ENCODE data around the gene TMEM161A.
A peak's percentile ranks its signal among the peaks of the same experiment; 100 is the strongest.
"Not testable (repeated sequence)": the region's sequence is repeated elsewhere in the genome, so short reads cannot be mapped to it uniquely, and the experiment has no call there.

TMEM161A gene

GRCh38 chr19:19151418-19151817, 13.1 kb upstream of the TMEM161A start:
- no peak overlapping the region for H3K27ac ChIP-seq
- TF ChIP-seq CTCF (conservative IDR thresholded peaks at IDR 0.05): no peak

DNA sequence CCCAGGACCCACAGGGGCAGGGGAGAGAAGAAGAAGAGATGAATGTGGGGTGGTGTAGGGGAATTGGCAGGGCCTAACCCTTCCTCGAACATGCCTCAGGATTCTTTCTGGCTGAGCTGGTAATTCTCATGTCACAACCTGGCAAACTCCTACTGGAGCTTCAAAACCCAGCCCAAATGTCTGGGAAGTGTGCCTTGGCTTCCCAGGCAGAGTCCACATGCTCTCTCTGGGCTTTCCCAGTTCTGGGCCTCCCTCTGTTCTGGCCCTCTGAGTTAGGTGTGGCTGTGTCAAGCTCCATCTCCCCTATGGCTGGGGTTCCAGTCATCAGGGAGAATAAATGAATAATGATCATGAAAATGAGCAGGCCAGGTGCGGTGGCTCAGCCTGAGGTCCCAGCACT, 11.2 kb upstream of the TMEM161A start:
- no peak overlapping the region for H3K27ac ChIP-seq
- no peak for TF ChIP-seq CTCF (conservative IDR thresholded peaks at IDR 0.05)

- not testable (repeated sequence) for H3K27ac ChIP-seq
Measured at GRCh38 chr19:19148504-19148903, 10.2 kb upstream of the TMEM161A start.

- no peak overlapping the region for H3K27ac ChIP-seq
Measured at GRCh38 chr19:19147344-19147743, 9.1 kb upstream of the TMEM161A start.

GRCh38 chr19:19146865-19147264, 8.6 kb upstream of the TMEM161A start:
- TF ChIP-seq CTCF (conservative IDR thresholded peaks at IDR 0.05): no peak
- no peak overlapping the region for H3K27ac ChIP-seq

More at GRCh38 chr19:19147344-19147743, 9.1 kb upstream of the TMEM161A start:
- TF ChIP-seq CTCF (conservative IDR thresholded peaks at IDR 0.05): no peak

GRCh38 chr19:19145684-19146608, 7.7 kb upstream of the TMEM161A start:
- peak; percentile 85 for TF ChIP-seq CTCF (conservative IDR thresholded peaks at IDR 0.05)
- H3K27ac ChIP-seq: no peak overlapping the region

DNA sequence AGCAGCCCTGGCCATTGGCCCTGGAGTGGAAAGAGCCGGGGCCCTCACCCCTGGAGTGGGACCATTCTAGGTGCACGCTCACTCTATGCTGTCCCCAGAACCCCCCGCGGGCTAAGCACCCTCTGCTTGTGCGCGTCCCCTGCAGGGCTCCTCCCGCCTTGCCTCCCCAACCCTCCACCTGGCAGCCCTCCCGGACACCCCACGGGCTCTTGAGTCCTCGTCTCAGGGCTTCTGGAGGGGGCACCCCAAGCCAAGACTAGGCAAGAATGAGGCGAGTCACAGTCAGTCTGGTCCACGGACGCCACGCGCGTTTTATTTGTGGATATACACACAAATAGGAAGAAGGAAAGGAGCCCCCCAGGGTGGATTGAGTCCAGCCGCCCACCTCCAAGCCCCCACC, 7.0 kb upstream of the TMEM161A start:
- no peak overlapping the region for H3K27ac ChIP-seq

More for the DNA sequence above, 7.0 kb upstream of the TMEM161A start:
- no peak for TF ChIP-seq CTCF (conservative IDR thresholded peaks at IDR 0.05)

Data from VCaP (cell line).